H1 (cell line): ENCODE data around the gene RETREG3. TPM values are rescaled to one million over a fixed set of nuclear protein-coding genes. Genes with fewer than 3 reads are reported as not detected.

ENCODE experiments used
- CBX8 ChIP-seq: fragments of 300-800, 300-1000 bp; sonication (generic); IDR thresholded peaks from 2 replicates; pipeline ENCODE4 v1.7.1; 2016; ENCODE audit warnings: low read depth, low read length, borderline replicate concordance
- CHD7 ChIP-seq: fragments of 300-600 bp; sonication (generic); IDR thresholded peaks from 2 replicates; pipeline ENCODE4 v1.7.1; 2012; ENCODE audit warnings: low read length, moderate library complexity, mild to moderate bottlenecking, inconsistent platforms; ENCODE audit not compliant: insufficient replicate concordance
- CTBP2 ChIP-seq: IDR thresholded peaks from 2 replicates; pipeline ENCODE4 v1.7.0; 2011; ENCODE audit warnings: borderline replicate concordance, mild to moderate bottlenecking, moderate library complexity, mixed read lengths, low read length; ENCODE audit not compliant: insufficient read depth, insufficient read length
- CTCF ChIP-seq, 3 experiments: IDR thresholded peaks; 1 replicate in 2 of 3; 2 replicates in 1 of 3; pipeline versions ENCODE4 v1.5.1 to v1.6.1; 2011; ENCODE audit warnings: low read length in 3 of 3, mild to moderate bottlenecking in 3 of 3, inconsistent platforms in 2 of 3, low read depth in 1 of 3, moderate library complexity in 1 of 3; ENCODE audit not compliant: insufficient read depth in 1 of 3; ENCODE audit errors: control extremely low read depth in 1 of 3
- EZH2 ChIP-seq: fragments of 200-600 bp; sonication (generic); IDR thresholded peaks from 2 replicates; pipeline ENCODE4 v1.7.1; 2012; ENCODE audit warnings: low read depth, mild to moderate bottlenecking, moderate library complexity, low read length, inconsistent platforms; ENCODE audit not compliant: severe bottlenecking
- TBP ChIP-seq: IDR thresholded peaks from 2 replicates; pipeline ENCODE4 v1.6.1; 2011; ENCODE audit warnings: low read depth, low read length, improper control_type of control experiment
- polyA plus RNA-seq, 7 experiments: library from polyadenylated mRNA; depleted of rRNA in 3 of 7; stranded (reverse) in 5 of 7; unstranded in 2 of 7; fragments of >200 nt in 5 of 7; fragments of 200-250 nt in 2 of 7; gene quantifications; 1 replicate in 5 of 7; 2 replicates in 1 of 7; 4 replicates in 1 of 7; pipeline versions ENCODE4 v1.2.1 to v1.2.3, GENCODE V29; 2011 to 2013; ENCODE audit warnings: missing spikeins in 2 of 7, mixed read lengths in 2 of 7
- total RNA-seq: library from RNA; stranded (reverse); fragmentation: NEBNext Ultra II Directional; extraction: Animal tissue kit (Norgen Biotek cat#: 25700); gene quantifications from 2 replicates; pipeline ENCODE4 v1.2.1, GENCODE V29; 2021

RETREG3 gene
- total and polyA plus RNA-seq, 2 of the 8 experiments (the other 6 are each of a cell fraction or from before 2014, with no cell fraction given), result 23.7 to 42.6 TPM

- TF ChIP-seq CHD7 (no peak), CTBP2 (no peak), CBX8 (no peak), EZH2 (no peak), CTCF (IDR thresholded peaks at IDR 0.05; ENCODE audit: control extremely low read depth in 1 of 3, insufficient read depth in 1 of 3, low read depth in 1 of 3, low read length in 3 of 3) (no peak), TBP (no peak)
These were observed 20.3 kb upstream of the RETREG3 start (continued) for GRCh38 chr17:42629411-42630009.
